ENCODE measurements around the gene SEMA5B. TPM values are rescaled to one million over a fixed set of nuclear protein-coding genes. Genes with fewer than 3 reads are reported as not detected.

The SEMA5B gene
- total and polyA plus RNA-seq, 4 donors = 0.20 to 1.1 (median 0.23) TPM

DNA sequence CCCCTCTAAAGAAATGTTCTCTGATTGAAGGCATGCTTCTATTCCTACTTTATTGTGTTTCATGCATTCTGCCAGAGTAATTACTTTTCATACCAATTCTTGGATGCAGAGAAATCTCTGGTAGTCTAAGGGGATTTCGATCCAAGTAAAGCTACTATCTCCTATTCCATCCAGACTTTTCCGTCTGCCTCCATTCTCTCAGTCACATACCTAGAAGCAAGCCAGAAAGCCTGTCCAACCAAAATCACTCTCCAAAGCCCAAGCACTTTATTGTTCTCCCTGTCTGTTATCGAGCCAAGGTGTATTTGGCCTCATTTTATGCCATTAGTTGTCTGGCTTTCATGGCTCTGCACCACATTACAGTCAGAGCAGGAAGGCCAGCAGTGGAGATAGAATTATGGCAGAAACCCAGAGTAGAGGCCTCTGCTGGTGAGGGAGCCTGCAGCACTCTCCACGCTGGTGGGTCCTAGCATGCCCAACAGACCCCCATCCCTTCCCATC, 136.8 kb downstream of the SEMA5B start:
- Histone ChIP-seq H3K36me3 (ENCODE audit: control insufficient read depth in 4 of 4, insufficient read depth in 3 of 4, low read depth in 1 of 4, low read length in 3 of 4) (no peaks in the 10 kb centered on the region), H3K27ac (ENCODE audit: low read depth in 1 of 2, low read length in 2 of 2) (no peak overlapping the region), H3K4me1 (ENCODE audit: control insufficient read depth in 4 of 4, insufficient read depth in 4 of 4, low read length in 3 of 4) (peaks cover 0 to 1% (median 0%) of the 10 kb centered on the region in 4 donors), H3K4me3 (ENCODE audit: low read depth in 1 of 3, low read length in 3 of 3) (no peak overlapping the region), H3K9me3 (ENCODE audit: control insufficient read depth in 4 of 4, low read length in 3 of 4) (no peaks in the 10 kb centered on the region), H3K9ac (ENCODE audit: low read depth in 1 of 2, low read length in 2 of 2) (no peak overlapping the region), H3K27me3 (ENCODE audit: control insufficient read depth in 4 of 4, insufficient read depth in 4 of 4, low read length in 3 of 4) (no peaks in the 10 kb centered on the region)
- no peak for TF ChIP-seq RXRA (IDR thresholded peaks at IDR 0.05)
- no peak for TF ChIP-seq JUND (IDR thresholded peaks at IDR 0.05)
- no peak for TF ChIP-seq EGR1 (IDR thresholded peaks at IDR 0.05; ENCODE audit: low read depth in 2 of 2)
- TF ChIP-seq, protein P1, sequence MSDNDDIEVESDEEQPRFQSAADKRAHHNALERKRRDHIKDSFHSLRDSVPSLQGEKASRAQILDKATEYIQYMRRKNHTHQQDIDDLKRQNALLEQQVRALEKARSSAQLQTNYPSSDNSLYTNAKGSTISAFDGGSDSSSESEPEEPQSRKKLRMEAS (IDR thresholded peaks at IDR 0.05) = no peak
- TF ChIP-seq TAF1 (conservative IDR thresholded peaks at IDR 0.05) = no peak
- TF ChIP-seq HNF4A (conservative IDR thresholded peaks at IDR 0.05) = no peak
- no peak for TF ChIP-seq YY1 (IDR thresholded peaks at IDR 0.05)
- no peak for TF ChIP-seq NR2F2 (IDR thresholded peaks at IDR 0.05)
- no peak for TF ChIP-seq SP1 (IDR thresholded peaks at IDR 0.05)
- TF ChIP-seq HNF4G (IDR thresholded peaks at IDR 0.05) = no peak
- TF ChIP-seq, protein P2, sequence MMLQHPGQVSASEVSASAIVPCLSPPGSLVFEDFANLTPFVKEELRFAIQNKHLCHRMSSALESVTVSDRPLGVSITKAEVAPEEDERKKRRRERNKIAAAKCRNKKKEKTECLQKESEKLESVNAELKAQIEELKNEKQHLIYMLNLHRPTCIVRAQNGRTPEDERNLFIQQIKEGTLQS (IDR thresholded peaks at IDR 0.05) = no peak
- no peak for TF ChIP-seq FOXA1 (IDR thresholded peaks at IDR 0.05)
- TF ChIP-seq, protein P3, sequence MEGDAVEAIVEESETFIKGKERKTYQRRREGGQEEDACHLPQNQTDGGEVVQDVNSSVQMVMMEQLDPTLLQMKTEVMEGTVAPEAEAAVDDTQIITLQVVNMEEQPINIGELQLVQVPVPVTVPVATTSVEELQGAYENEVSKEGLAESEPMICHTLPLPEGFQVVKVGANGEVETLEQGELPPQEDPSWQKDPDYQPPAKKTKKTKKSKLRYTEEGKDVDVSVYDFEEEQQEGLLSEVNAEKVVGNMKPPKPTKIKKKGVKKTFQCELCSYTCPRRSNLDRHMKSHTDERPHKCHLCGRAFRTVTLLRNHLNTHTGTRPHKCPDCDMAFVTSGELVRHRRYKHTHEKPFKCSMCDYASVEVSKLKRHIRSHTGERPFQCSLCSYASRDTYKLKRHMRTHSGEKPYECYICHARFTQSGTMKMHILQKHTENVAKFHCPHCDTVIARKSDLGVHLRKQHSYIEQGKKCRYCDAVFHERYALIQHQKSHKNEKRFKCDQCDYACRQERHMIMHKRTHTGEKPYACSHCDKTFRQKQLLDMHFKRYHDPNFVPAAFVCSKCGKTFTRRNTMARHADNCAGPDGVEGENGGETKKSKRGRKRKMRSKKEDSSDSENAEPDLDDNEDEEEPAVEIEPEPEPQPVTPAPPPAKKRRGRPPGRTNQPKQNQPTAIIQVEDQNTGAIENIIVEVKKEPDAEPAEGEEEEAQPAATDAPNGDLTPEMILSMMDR (IDR thresholded peaks at IDR 0.05; ENCODE audit: low read depth, low read length, missing input control) = no peak
- TF ChIP-seq GABPA (IDR thresholded peaks at IDR 0.05 in 1 of 2, conservative IDR thresholded peaks at IDR 0.05 in 1 of 2) = no peak
- TF ChIP-seq, protein P4, sequence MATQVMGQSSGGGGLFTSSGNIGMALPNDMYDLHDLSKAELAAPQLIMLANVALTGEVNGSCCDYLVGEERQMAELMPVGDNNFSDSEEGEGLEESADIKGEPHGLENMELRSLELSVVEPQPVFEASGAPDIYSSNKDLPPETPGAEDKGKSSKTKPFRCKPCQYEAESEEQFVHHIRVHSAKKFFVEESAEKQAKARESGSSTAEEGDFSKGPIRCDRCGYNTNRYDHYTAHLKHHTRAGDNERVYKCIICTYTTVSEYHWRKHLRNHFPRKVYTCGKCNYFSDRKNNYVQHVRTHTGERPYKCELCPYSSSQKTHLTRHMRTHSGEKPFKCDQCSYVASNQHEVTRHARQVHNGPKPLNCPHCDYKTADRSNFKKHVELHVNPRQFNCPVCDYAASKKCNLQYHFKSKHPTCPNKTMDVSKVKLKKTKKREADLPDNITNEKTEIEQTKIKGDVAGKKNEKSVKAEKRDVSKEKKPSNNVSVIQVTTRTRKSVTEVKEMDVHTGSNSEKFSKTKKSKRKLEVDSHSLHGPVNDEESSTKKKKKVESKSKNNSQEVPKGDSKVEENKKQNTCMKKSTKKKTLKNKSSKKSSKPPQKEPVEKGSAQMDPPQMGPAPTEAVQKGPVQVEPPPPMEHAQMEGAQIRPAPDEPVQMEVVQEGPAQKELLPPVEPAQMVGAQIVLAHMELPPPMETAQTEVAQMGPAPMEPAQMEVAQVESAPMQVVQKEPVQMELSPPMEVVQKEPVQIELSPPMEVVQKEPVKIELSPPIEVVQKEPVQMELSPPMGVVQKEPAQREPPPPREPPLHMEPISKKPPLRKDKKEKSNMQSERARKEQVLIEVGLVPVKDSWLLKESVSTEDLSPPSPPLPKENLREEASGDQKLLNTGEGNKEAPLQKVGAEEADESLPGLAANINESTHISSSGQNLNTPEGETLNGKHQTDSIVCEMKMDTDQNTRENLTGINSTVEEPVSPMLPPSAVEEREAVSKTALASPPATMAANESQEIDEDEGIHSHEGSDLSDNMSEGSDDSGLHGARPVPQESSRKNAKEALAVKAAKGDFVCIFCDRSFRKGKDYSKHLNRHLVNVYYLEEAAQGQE (IDR thresholded peaks at IDR 0.05) = no peak
- no peak for TF ChIP-seq FOXA2 (IDR thresholded peaks at IDR 0.05)
- TF ChIP-seq, protein P5, sequence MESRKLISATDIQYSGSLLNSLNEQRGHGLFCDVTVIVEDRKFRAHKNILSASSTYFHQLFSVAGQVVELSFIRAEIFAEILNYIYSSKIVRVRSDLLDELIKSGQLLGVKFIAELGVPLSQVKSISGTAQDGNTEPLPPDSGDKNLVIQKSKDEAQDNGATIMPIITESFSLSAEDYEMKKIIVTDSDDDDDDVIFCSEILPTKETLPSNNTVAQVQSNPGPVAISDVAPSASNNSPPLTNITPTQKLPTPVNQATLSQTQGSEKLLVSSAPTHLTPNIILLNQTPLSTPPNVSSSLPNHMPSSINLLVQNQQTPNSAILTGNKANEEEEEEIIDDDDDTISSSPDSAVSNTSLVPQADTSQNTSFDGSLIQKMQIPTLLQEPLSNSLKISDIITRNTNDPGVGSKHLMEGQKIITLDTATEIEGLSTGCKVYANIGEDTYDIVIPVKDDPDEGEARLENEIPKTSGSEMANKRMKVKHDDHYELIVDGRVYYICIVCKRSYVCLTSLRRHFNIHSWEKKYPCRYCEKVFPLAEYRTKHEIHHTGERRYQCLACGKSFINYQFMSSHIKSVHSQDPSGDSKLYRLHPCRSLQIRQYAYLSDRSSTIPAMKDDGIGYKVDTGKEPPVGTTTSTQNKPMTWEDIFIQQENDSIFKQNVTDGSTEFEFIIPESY (IDR thresholded peaks at IDR 0.05) = no peak
- WGBS = 94% methylated on average over 4 of the region's 4 CpGs
- no peak for DNase-seq (ENCODE audit: low spot score)

All from liver (tissue), 9 donors.